ENCODE data around the gene PROKR2. TPM values are rescaled to one million over a fixed set of nuclear protein-coding genes. Genes with fewer than 3 reads are reported as not detected.

The PROKR2 gene
- total and polyA plus RNA-seq, 2 of the 8 experiments (the other 6 are each of a cell fraction or from before 2014, with no cell fraction given): 3.3 to 7.7 TPM

GRCh38 chr20:5361176-5361575 lies 44.4 kb upstream of the PROKR2 start:
- H3K23ac ChIP-seq (ENCODE audit: insufficient read length): no peak overlapping the region
- H3K4me3 ChIP-seq (ENCODE audit: extremely low read depth in 1 of 4, insufficient read depth in 2 of 4, low read depth in 3 of 4, low read length in 4 of 4): no peak overlapping the region
- H2AFZ ChIP-seq (ENCODE audit: low read length): no peak overlapping the region
- no peaks in the 10 kb centered on the region for H3K79me1 ChIP-seq (ENCODE audit: low read depth, low read length)
- H3K27ac ChIP-seq (ENCODE audit: low read depth, low read length): no peak overlapping the region
- POLR2A ChIA-PET (ENCODE audit: partially characterized antibody): no interaction called here
- no peak overlapping the region for H2AK5ac ChIP-seq (ENCODE audit: low read depth, low read length)
- peaks cover 0 to 5% (median under 1%) of the 10 kb centered on the region in 4 experiments; a peak in 1 of 7 replicates for H3K4me1 ChIP-seq (replicated peaks in 1 of 4; ENCODE audit: control insufficient read depth in 3 of 4, insufficient read depth in 4 of 4, low read length in 3 of 4)
- H2BK20ac ChIP-seq (ENCODE audit: low read length): no peak overlapping the region
- peaks cover 0 to 3% (median 0%) of the 10 kb centered on the region in 4 experiments; a peak in 1 of 8 replicates for H3K36me3 ChIP-seq (ENCODE audit: control insufficient read depth in 2 of 4, insufficient read depth in 4 of 4, low read length in 3 of 4)
- H3K23me2 ChIP-seq (ENCODE audit: low read depth, low read length): no peaks in the 10 kb centered on the region
- FAIRE-seq: no peak
- H2BK15ac ChIP-seq (ENCODE audit: low read length): no peak overlapping the region
- 70% methylated on average over 4 of the region's 4 CpGs; no CpG with 5 or more reads in 1 of the 2 experiments for WGBS, 2 experiments (ENCODE audit: extremely low coverage in 1 of 2, insufficient coverage in 1 of 2, insufficient read length in 1 of 2, insufficient replicate concordance in 2 of 2, low coverage in 1 of 2, low lambda C conversion rate in 2 of 2, missing lambda C conversion rate in 1 of 2)
- H3K79me2 ChIP-seq (ENCODE audit: control insufficient read depth in 1 of 2, insufficient read depth in 2 of 2, low read length in 2 of 2): no peaks in the 10 kb centered on the region
- H2BK12ac ChIP-seq (ENCODE audit: low read depth, low read length): no peak overlapping the region
- H3K4me2 ChIP-seq (ENCODE audit: insufficient read depth in 1 of 2, low read depth in 2 of 2, low read length in 2 of 2): no peak overlapping the region
- H3K4ac ChIP-seq (replicated peaks; ENCODE audit: insufficient read length, low read depth, low read length): no peak overlapping the region
- no peak for DNase-seq (ENCODE audit: low read depth in 1 of 2, low spot score in 2 of 2)
- no peaks in the 10 kb centered on the region for H3K27me3 ChIP-seq (replicated peaks in 1 of 4; ENCODE audit: control insufficient read depth in 3 of 4, extremely low read depth in 1 of 4, insufficient read depth in 3 of 4, low read length in 3 of 4)
- H4K8ac ChIP-seq (ENCODE audit: extremely low read depth, insufficient read depth, low read length): no peak overlapping the region
- H3K9ac ChIP-seq (replicated peaks in 1 of 4; ENCODE audit: extremely low read depth in 1 of 4, low read depth in 3 of 4, low read length in 3 of 4): no peak overlapping the region
- no peak overlapping the region for H2BK120ac ChIP-seq (replicated peaks; ENCODE audit: low read depth, low read length)
- peaks cover 3 to 11% of the 10 kb centered on the region in 2 experiments; a peak in 2 of 4 replicates for H3K9me3 ChIP-seq (ENCODE audit: insufficient read depth in 2 of 2, low read depth in 1 of 2, low read length in 1 of 2)
- no peak overlapping the region for H3K14ac ChIP-seq (ENCODE audit: insufficient read length)
- H3K56ac ChIP-seq (replicated peaks; ENCODE audit: insufficient read length, low read depth, low read length): no peak overlapping the region
- no peak overlapping the region for H4K91ac ChIP-seq (replicated peaks; ENCODE audit: insufficient read length, low read length)
- H3K18ac ChIP-seq (ENCODE audit: extremely low read depth, low read length): no peak overlapping the region
- H4K5ac ChIP-seq (ENCODE audit: insufficient read length, low read depth, low read length): no peak overlapping the region
- CTCF ChIA-PET (ENCODE audit: partially characterized antibody): no interaction called here
- no peak overlapping the region for H2BK5ac ChIP-seq (ENCODE audit: low read depth, low read length)
- no peaks in the 10 kb centered on the region for H4K20me1 ChIP-seq (replicated peaks in 1 of 2; ENCODE audit: control insufficient read depth in 1 of 2, insufficient read depth in 2 of 2, low read length in 2 of 2)
- TF ChIP-seq SP2 (IDR thresholded peaks at IDR 0.05; ENCODE audit: low read length) (no peak), TAF7 (optimal IDR thresholded peaks at IDR 0.05; ENCODE audit: borderline replicate concordance, low read depth, low read length) (no peak), PHF8 (conservative IDR thresholded peaks at IDR 0.05; ENCODE audit: low read depth, low read length) (no peak), SRF (IDR thresholded peaks at IDR 0.05; ENCODE audit: low read depth, low read length) (no peak), TAF1 (IDR thresholded peaks at IDR 0.05; ENCODE audit: low read depth, low read length) (no peak), KDM5A (IDR thresholded peaks at IDR 0.05; ENCODE audit: low read length) (no peak), EZH2 (IDR thresholded peaks at IDR 0.05; ENCODE audit: low read depth, low read length, severe bottlenecking) (no peak), ATF2 (IDR thresholded peaks at IDR 0.05; ENCODE audit: low read length) (no peak), ATF3 (IDR thresholded peaks at IDR 0.05; ENCODE audit: insufficient read depth, low read depth, low read length) (no peak), BACH1 (IDR thresholded peaks at IDR 0.05; ENCODE audit: low read length) (no peak), RAD21 (IDR thresholded peaks at IDR 0.05 in 1 of 2, conservative IDR thresholded peaks at IDR 0.05 in 1 of 2; ENCODE audit: low read depth in 2 of 2, low read length in 2 of 2) (no peak), BCL11A (IDR thresholded peaks at IDR 0.05; ENCODE audit: low read depth in 2 of 2, low read length in 2 of 2) (no peak)

Data from H1 (cell line).